ENCODE data around the gene KRTAP21-2. TPM values are rescaled to one million over a fixed set of nuclear protein-coding genes. Genes with fewer than 3 reads are reported as not detected.
"Not testable (repeated sequence)": the region's sequence is repeated elsewhere in the genome, so short reads cannot be mapped to it uniquely, and the experiment has no call there.

KRTAP21-2 gene
- total RNA-seq, 1 experiment from 2014 or later = not detected

- no peaks in the 10 kb centered on the region for H4K20me1 ChIP-seq (ENCODE audit: insufficient read depth)
- TF ChIP-seq TCF7L2 (IDR thresholded peaks at IDR 0.05; ENCODE audit: borderline replicate concordance, extremely low read depth, insufficient read depth, insufficient read length) (no peak), JUND (IDR thresholded peaks at IDR 0.05) (no peak), SP1 (IDR thresholded peaks at IDR 0.05; ENCODE audit: low read depth) (no peak), CEBPB (IDR thresholded peaks at IDR 0.05; ENCODE audit: low read depth) (no peak), ATF3 (IDR thresholded peaks at IDR 0.05) (no peak), EZH2phosphoT487 (IDR thresholded peaks at IDR 0.05; ENCODE audit: borderline replicate concordance) (no peak)
- peaks cover 6 to 37% of the 10 kb centered on the region in 2 experiments; a peak in 3 of 4 replicates for H3K9me3 ChIP-seq (ENCODE audit: control insufficient read depth in 1 of 2, insufficient read depth in 1 of 2, low read depth in 1 of 2, low read length in 2 of 2)
- intact Hi-C loops (cut with micrococcal nuclease) = no loop called here
- no peak overlapping the region for H3K4me3 ChIP-seq (replicated peaks in 1 of 2; ENCODE audit: low read depth in 1 of 2, low read length in 2 of 2)
- no peak overlapping the region for H3K9ac ChIP-seq (ENCODE audit: low read length)
- no peaks in the 10 kb centered on the region for H3K27me3 ChIP-seq (ENCODE audit: insufficient read depth, low read length)
- no peaks in the 10 kb centered on the region for H3K4me1 ChIP-seq (ENCODE audit: control insufficient read depth in 1 of 2, insufficient read depth in 2 of 2, low read length in 2 of 2)
- BruUV-seq (replicated peaks) = no TSS peak
- no peak for DNase-seq (ENCODE audit: low read depth, low spot score)
- H3K79me2 ChIP-seq (ENCODE audit: insufficient read depth, low read length) = no peaks in the 10 kb centered on the region
- ChIA-PET CTCF (no interaction called here), POLR2A (no interaction called here), RAD21 (ENCODE audit: low non-redundant PET in 1 of 2, low total read pairs in 2 of 2, uncharacterized antibody in 2 of 2, unreplicated experiment in 2 of 2) (no interaction called here)
- H3K9me2 ChIP-seq (ENCODE audit: insufficient read depth) = no peaks in the 10 kb centered on the region
- ATAC-seq = no peak
- H3K36me3 ChIP-seq (ENCODE audit: control insufficient read depth in 1 of 2, insufficient read depth in 2 of 2, low read length in 2 of 2) = no peaks in the 10 kb centered on the region
- no peak overlapping the region for H3K27ac ChIP-seq (ENCODE audit: low read depth, low read length)
- no peak overlapping the region for H2AFZ ChIP-seq (ENCODE audit: low read depth, low read length, poor library complexity, severe bottlenecking)
- no peak overlapping the region for H3K4me2 ChIP-seq (ENCODE audit: low read length)
These were observed 13.7 kb upstream of the KRTAP21-2 start for GRCh38 chr21:30760776-30761175.

GRCh38 chr21:30758306-30758705, 11.2 kb upstream of the KRTAP21-2 start:
- RAD21 ChIA-PET (ENCODE audit: low non-redundant PET in 1 of 2, low total read pairs in 2 of 2, uncharacterized antibody in 2 of 2, unreplicated experiment in 2 of 2) = no interaction called here
- intact Hi-C loops (cut with micrococcal nuclease) = no loop called here
- Histone ChIP-seq H3K4me1 (ENCODE audit: control insufficient read depth in 1 of 2, insufficient read depth in 2 of 2, low read length in 2 of 2) (no peaks in the 10 kb centered on the region), H3K9me3 (ENCODE audit: control insufficient read depth in 1 of 2, insufficient read depth in 1 of 2, low read depth in 1 of 2, low read length in 2 of 2) (peaks cover 6 to 25% of the 10 kb centered on the region in 2 experiments; a peak in 3 of 4 replicates), H2AFZ (ENCODE audit: low read depth, low read length, poor library complexity, severe bottlenecking) (no peak overlapping the region), H3K27me3 (ENCODE audit: insufficient read depth, low read length) (no peaks in the 10 kb centered on the region), H3K4me3 (replicated peaks in 1 of 2; ENCODE audit: low read depth in 1 of 2, low read length in 2 of 2) (no peak overlapping the region), H3K79me2 (ENCODE audit: insufficient read depth, low read length) (no peaks in the 10 kb centered on the region), H3K9me2 (ENCODE audit: insufficient read depth) (no peaks in the 10 kb centered on the region), H3K9ac (ENCODE audit: low read length) (no peak overlapping the region), H3K36me3 (ENCODE audit: control insufficient read depth in 1 of 2, insufficient read depth in 2 of 2, low read length in 2 of 2) (no peaks in the 10 kb centered on the region), H3K4me2 (ENCODE audit: low read length) (no peak overlapping the region), H3K27ac (ENCODE audit: low read depth, low read length) (no peak overlapping the region), H4K20me1 (ENCODE audit: insufficient read depth) (no peaks in the 10 kb centered on the region)
- POLR2A ChIA-PET = no interaction called here
- CTCF ChIA-PET = no interaction called here
- no TSS peak for BruUV-seq (replicated peaks)
- TF ChIP-seq ZNF274 (IDR thresholded peaks at IDR 0.05; ENCODE audit: low read depth, low read length) = no peak
- TF ChIP-seq TCF7L2 (IDR thresholded peaks at IDR 0.05; ENCODE audit: borderline replicate concordance, extremely low read depth, insufficient read depth, insufficient read length) = no peak
- no peak for TF ChIP-seq CBX3 (IDR thresholded peaks at IDR 0.05; ENCODE audit: low read depth)
- no peak for TF ChIP-seq EGR1 (IDR thresholded peaks at IDR 0.05; ENCODE audit: low read depth)
- TF ChIP-seq REST (IDR thresholded peaks at IDR 0.05; ENCODE audit: low read depth) = no peak
- TF ChIP-seq YY1 (IDR thresholded peaks at IDR 0.05; ENCODE audit: extremely low read depth, insufficient replicate concordance, low read depth, low read length) = no peak
- no peak for TF ChIP-seq SRF (IDR thresholded peaks at IDR 0.05; ENCODE audit: low read depth)
- TF ChIP-seq SIN3A (IDR thresholded peaks at IDR 0.05; ENCODE audit: low read depth) = no peak
- no peak for DNase-seq (ENCODE audit: low read depth, low spot score)
- no peak for ATAC-seq

GRCh38 chr21:30755328-30755727, 8.3 kb upstream of the KRTAP21-2 start, which contains the start of gene KRTAP21-1:
Gene KRTAP21-1, minus strand, starts transcription at chr21:30755428. Its CDS starts 50 bp downstream, at chr21:30755378.
- not testable (repeated sequence) for H3K9me3 ChIP-seq (ENCODE audit: control insufficient read depth in 1 of 2, insufficient read depth in 1 of 2, low read depth in 1 of 2, low read length in 2 of 2); ATAC-seq

More at GRCh38 chr21:30755328-30755727, 8.3 kb upstream of the KRTAP21-2 start, which contains the start of gene KRTAP21-1:
- H3K4me3 ChIP-seq (replicated peaks in 1 of 2; ENCODE audit: low read depth in 1 of 2, low read length in 2 of 2); H3K79me2 ChIP-seq (ENCODE audit: insufficient read depth, low read length); H3K36me3 ChIP-seq (ENCODE audit: control insufficient read depth in 1 of 2, insufficient read depth in 2 of 2, low read length in 2 of 2); POLR2A ChIA-PET; H3K9me2 ChIP-seq (ENCODE audit: insufficient read depth); H4K20me1 ChIP-seq (ENCODE audit: insufficient read depth); RAD21 ChIA-PET (ENCODE audit: low non-redundant PET in 1 of 2, low total read pairs in 2 of 2, uncharacterized antibody in 2 of 2, unreplicated experiment in 2 of 2); intact Hi-C loops (cut with micrococcal nuclease); H2AFZ ChIP-seq (ENCODE audit: low read depth, low read length, poor library complexity, severe bottlenecking); H3K27me3 ChIP-seq (ENCODE audit: insufficient read depth, low read length); H3K4me2 ChIP-seq (ENCODE audit: low read length); CTCF ChIA-PET; H3K27ac ChIP-seq (ENCODE audit: low read depth, low read length); H3K9ac ChIP-seq (ENCODE audit: low read length); H3K4me1 ChIP-seq (ENCODE audit: control insufficient read depth in 1 of 2, insufficient read depth in 2 of 2, low read length in 2 of 2); BruUV-seq (replicated peaks); DNase-seq (ENCODE audit: low read depth, low spot score): not testable (repeated sequence)

Measured in HCT116 (cell line).